Fibroblast of skin of right biceps (primary cell): ENCODE results near the gene TEX2.

Experiments
- DNase-seq: peaks from one replicate; pipeline ENCODE4 v3.0.0-alpha.2; 2013

The TEX2 gene

DNA sequence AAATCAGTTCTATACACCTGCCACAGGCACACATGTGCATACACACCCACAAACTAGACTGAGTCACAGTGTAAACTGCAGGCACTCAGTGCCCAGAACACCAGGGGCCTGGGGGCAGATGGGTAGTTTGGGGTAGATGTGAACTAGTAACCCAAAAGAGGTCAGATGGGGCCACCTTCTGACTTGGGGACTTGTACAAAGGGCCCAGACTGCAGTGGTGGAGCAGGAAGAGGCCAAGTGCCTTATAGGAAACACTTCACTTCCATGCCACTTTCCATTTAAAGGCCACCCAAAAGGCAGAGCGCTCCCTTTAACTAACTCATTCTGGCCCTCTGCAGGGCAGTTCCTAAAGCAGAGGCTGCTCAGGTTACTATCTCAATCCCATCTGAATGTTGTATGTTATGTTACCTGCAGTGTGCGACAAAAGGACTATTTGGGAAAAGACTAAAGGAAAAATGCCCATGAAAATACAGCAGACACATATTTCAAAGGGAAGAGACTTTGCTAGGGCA is 105.3 kb downstream of the TEX2 start:
- no peak for DNase-seq

DNA sequence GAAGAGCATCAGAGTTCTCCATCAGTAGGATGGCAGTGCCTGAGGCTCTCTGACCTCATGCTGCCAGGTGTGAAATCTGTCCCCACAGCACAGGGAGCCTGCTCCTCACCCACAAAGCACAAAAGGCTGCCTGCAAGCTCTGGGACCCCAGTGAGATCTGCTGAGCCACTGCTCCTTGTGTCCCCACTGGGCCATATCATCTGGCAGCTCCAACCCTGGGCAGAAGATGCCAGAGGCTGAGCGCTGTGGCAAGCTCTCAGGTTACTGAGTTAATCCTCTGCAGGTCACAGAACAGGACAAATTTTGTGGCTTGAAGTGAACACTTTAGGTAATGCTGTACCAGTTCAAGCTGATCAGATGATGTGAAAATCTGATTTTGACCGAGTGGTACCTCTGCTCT is 106.4 kb downstream of the TEX2 start:
- DNase-seq = no peak

DNA sequence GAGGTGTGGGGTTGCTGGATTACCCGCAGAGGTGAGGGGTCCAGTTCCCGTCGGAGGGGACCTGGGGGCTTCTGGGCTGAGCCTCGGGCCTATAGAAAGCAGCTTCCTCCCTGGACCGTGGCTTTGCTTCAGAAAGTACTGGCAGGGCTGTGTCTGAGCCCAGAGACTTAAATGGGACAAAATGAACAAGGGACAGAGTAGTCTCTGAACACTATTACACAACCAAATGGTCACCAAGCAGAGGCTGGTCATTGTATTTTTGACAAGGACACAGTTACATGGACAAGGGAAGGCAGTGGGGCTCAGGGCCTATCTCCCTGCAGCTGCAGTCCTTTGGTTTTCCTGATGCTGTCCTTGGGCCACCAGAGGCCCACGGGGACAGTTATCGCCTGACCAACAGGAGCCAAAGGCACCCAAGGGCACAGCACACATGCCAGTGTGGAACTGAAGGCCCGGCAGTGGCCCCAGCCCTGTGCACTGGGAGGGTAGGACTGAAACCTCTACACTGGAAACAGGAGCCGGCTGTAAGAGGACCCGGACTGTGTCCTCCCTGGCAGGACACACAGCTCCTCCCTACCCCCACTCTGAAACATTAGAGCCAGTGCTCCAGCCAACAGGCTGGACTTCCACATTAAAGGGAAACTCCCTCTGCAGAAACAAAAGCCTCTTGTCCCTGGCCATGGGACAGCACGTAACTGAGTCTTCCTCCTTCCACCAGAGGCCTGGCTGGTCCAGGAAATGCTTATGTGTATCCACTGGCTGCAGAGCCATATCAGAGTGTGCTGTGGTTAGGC is 107.1 kb downstream of the TEX2 start:
- no peak for DNase-seq

DNA sequence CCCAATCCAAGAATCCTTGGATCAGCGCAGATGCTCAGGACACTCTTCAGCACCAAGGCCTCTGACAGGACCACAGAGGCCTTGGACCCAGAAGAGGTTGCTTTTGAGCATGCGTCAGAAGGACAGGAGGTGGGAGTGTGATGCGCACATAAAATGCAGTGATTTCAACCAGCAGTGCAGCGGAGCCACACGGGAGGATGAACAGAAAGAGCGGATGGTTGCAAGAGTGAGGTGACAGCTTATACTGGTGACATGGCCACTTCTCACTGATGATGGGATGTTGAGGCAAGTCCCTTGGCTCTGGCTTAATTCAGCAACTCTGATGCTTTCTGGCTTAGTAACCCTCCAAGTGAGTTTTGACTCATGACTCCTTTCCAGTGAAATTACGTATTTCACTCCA is 107.9 kb downstream of the TEX2 start:
- DNase-seq = no peak

DNA sequence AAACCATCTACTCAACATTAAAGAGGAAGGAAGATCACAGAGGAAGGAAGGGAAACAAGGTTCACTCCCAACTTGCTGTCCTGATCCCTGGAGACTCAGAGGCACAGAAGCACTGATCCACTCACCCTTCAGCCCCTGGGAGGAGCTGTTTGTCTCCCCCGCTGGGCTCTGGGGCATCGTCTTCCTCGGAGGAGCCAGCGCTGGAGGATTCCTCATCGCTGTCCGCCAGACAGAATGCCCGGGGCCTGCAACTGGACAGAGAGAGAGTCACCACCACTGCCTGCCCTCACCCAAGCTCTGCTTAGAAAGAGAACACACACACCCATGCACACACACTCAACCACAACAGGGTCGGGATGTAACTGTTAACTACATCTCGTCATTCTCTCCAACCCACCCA is 108.3 kb downstream of the TEX2 start:
- no peak for DNase-seq

DNA sequence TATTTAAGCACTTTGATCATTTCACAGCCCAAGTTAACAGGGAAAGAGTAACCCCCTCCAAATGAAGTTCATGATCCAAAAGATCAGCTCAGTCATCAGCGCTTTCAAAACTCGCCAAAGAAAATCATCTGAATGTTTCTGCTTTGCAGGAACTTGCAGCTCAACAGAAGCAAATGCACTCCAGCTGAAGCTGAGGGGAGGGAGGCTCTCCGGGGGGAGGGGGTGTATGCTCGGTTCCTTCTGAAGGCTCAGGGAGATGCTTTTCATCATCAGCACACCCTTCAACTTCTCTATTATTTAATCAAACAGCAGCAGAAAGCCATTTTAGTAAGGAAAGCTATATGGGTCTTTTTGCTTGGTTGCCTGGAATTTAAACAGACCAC is 108.8 kb downstream of the TEX2 start:
- no peak for DNase-seq

DNA sequence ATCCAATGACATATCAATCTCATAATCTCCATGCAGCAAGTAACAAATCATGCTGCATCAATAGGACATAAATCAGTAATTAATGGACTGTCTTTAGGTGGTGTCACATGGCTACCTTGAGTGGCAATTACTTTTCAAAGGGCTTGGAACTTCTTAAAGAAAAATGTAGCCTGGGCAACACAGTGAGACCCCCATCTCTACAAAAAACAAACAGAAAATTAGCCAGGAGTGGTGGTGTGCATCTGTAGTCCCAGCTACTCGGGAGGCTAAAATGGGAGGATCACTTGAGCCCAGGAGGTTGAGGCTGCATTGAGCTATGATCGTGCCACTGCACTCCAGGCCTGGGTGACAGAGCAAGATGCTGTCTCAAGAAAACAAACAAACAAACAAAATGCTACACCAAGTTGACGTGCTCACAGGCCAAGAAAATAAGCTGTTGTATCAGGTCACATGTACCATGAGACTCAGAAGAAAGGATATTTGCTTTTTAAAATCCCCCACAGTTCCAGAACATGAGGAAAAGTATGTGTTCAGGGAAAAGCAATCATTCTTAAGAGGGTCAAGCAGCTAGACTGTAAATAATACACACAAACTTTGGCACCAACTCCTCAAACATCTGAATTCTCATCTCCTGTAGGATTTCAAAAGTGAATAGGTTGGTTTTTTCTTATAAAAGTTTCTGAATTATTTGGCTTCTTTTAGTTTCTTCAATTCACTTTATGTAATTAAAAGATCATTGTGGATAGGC is 109.3 kb downstream of the TEX2 start:
- DNase-seq = no peak

DNA sequence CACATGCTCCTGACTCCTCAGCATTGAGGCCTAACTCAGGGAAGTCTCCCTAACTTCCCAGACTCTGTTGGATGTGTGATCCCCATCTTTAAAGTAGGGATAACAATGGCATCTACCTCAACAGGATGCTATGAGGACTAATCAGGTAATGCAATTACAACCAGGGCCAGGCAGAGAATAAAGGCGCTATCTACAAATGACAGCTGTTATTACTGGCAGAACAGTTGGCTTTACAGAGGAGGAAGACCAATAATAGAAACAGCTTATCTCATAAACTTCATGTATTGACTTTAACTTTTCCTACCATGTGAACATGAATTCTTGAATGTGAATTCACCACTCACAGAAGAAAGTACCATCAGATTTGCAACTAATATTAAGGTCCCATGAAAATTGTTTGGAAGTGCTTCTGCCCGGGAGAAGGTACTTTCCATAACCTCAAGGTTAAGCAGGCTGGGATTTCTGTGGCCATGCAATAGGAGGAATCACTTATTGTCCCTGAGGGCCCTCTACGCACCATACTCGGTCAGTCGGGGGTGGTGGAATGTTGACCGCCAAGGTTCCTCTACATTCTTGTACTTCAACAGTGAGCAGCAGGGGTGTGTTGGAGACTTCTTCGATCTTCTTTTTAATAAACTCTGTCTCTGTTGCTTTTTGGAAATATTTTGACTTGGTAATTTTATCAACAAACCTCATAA is 110.5 kb downstream of the TEX2 start:
- no peak for DNase-seq

DNA sequence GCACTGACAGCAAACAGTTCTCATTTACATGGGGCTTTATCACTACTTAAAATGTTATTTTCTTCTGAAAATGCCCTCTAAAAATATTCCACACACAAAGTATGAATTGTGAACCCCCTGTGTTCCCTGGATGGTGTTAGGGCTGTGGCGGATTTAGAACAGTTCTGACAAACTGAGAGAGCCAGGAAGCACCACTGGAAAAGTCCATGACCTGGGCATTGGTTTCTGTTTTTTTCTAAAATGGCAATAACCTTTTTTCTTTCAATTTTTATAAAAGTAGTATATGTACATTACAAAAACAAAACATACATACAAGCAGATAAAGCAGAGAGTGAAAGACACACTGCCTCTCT is 112.1 kb downstream of the TEX2 start:
- DNase-seq = no peak

DNA sequence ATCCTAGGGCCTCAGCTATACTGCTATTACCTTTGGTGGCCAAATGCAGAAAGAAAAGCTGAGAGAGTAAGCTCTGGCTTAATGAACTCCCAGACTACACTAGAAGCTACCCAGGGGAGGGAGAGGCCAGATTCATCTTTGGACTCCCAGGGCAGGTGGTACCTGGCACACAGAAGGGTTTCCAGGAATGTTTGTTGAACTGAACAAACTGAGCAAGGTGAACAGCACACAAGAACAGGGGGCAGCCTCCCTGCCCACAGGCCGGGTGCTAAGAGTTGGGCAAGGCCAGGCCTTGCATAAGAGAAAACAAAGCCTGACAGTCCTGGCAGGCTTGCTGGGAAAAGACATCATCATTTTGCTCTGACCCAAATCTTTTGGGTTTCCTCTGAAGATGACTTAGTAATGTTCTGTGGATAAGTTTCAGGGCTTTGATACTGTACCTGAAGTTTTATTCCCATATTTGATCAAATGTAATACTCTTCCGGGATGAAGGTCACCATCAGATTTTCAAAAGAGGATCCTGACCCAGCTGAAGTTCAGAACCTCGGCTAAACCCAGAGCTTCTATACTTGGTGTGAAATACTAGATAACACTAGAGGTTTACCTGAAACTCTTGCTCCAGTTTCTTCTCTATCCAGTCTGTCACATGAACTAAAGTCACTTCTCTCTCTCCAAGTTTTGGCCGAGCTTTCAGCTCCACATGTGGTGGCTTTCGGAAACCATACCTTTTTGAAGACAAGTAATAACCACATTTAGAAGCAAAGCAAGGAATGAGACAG is 112.6 kb downstream of the TEX2 start:
- no peak for DNase-seq

DNA sequence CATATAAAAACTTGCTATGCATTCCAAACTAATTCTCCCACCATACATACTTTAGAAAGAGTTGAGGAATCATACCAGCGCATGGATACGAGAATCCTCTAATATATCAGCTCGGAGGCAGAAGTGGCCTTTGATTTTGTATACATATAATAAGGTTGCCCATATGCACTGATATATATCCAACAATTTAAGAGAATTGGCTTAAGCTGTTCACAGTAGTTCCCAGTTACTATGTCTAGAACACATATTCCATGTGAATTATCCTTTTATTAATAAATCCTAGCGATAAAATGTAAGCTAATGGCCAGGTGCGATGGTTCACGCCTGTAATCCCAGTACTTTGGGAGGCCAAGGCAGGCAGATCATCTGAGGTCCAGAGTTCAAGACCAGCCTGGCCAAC is 113.9 kb downstream of the TEX2 start:
- no peak for DNase-seq

DNA sequence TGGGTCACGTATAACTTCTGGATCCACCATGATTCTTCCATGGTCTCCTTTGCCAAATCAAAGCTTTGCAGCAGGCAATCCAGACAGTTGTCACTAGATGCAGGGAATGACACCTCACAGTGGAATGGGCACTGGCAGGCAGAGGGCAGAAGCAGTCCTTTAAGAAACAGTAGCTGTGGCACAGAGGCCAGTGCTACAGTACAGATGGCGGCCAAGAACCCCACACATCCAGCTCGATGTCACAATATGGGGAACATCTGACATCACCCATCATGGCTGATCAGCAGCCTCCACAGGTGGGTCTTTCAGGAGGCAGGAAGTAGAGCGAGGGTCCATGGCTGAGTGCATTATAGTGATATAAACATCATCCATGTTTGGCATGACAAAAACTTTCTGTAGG is 114.4 kb downstream of the TEX2 start:
- DNase-seq = peak; percentile 22

DNA sequence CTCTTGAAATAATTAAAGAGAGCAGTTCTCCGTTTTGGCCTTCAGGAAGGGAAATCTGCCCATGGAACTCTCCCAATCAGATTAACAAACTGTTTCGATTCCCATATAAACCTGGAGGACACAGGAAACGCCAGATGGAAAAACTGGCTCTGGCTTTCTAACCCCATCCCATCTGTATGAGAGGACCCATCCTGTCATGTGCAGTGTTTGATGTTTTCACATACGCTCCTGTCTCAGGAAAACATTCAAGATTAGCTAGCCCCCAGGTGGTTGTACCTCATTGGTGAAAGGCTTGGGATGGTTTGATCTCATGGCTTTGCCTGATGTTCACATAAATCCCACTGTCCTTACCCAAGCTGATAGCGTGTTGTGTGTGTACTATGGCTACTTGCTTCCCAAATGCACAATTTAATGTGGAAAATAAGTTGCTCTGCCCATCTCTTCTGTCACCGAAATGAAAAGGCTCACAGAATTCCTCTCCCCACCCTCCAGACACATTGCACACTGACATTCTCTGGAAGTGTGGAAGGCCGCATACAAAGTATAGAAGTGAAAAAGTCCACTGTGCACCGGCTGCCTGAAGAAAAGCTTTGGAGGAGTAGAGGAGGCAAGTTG is 114.9 kb downstream of the TEX2 start:
- DNase-seq = peak; percentile 25

DNA sequence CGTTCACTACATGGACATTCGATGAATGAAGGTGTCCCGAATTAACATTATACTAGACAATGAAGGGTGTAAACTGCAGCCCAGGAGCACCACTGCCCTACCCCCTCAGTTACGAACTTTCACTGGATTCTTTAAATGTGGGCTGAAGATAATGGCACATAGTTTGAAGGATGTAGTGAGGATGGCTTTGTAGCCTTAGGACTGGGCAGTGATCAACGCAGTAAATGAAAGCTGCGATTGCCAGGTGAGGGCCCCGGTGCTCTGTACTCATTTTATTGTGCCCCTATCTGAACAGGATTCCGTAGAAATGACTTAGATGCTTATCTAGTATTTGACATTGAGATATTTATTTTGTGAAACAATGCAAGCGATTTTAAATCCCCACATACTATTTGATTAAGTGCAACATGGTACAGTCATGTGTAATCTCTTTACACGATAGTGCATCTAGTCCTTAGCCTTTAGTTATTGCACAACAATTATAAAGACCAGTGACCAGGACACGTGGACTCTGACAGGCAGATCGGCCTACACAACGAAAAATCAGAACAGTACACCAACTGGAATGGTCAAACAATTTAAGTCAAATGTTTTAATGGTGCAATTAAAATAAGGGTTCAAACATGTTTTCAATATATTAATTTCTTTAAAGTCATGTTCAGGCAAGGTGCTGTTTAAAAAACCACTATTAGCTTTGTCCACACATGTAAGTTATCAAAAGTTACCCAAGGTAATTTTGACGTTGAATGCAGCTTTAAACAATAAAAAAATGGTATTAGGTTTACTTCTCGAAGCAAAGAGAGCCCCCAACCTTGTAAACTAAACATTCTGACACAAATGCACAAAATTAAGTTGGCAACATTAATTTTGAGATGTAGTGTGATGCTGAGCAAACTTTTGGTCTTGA is 115.7 kb downstream of the TEX2 start:
- peak; percentile 21 for DNase-seq

DNA sequence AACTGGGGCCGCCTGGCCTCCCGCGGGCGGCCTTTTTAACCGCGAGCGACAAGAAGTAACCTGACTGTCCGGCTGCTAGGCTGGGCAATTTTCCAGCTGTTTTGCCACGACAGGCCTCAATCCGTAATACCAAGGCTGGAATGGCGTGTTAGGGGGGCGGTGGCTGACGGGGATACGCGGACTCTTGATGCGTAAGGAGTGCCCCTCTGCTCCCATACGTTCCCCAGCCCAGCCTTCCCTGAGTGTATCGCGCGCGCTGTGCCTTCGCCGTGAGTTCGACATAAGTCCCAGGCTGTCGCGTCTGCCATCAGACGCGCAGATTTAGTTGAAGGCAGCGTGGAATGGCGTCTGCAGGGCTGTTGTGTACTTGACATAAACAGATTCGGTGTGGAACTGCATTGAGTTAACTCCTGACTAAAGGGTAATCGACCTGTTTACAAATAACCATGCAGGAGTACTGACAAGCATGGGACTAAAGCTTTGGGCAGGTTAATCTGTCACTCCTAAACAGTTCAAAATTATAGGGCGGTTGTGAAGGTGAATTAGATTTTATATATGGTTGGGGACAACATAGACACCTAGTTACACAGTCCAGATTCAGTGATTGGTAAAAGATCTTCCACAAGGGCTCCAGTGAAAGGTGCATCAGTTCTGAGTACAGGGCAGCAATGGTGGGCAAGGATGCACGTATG is 116.5 kb downstream of the TEX2 start:
- peak; percentile 73 for DNase-seq

DNA sequence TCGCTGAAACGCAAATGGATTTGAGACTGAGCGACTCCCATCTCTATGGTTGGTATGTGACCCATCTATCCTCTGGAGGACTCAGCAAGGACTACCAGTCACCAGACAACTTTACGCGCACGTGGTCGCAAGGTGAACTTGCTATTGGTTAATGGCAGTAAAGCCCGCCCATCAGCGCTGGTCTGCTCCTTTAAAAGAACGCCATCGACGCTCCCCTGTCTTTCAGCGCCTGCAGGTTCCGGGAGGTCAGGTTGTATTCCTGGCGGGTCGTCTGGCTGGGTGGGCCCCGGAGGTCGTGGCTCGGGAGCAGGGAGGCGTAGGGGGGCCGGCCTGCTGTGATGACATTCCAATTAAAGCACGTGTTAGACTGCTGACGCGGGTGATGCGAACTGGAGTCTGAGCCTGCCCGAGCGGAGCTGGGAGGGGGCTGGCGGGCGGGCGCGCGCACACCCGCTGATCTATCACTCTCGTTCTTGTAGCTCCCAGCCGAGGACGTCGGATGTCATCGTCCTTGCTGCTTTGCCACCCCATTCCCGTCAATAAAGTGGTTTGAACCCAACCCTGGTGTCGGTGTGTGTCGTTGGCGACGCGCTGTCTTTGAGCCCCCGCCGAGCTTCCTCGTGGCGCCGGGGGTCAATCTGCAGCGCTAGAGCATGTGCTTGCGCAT is 117.2 kb downstream of the TEX2 start:
- DNase-seq = peak; percentile 100

DNA sequence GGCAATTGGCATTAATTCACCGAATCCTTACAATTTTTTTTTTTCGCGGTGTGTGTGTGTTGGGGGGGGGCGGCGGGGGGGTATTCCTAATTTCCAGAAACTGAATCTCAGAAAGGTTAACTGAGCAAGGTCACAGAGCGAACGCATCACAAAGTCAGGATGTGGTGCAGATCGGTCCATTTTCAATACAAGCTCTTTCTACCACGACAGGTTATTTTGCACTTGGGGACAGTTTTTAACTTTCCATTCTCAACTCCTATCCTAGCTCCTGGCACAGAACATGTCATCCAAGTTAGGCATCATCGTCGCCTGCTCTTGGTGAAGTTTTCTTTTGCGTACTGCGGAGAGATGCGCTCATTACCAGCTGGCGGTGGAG is 117.7 kb downstream of the TEX2 start:
- DNase-seq = no peak

DNA sequence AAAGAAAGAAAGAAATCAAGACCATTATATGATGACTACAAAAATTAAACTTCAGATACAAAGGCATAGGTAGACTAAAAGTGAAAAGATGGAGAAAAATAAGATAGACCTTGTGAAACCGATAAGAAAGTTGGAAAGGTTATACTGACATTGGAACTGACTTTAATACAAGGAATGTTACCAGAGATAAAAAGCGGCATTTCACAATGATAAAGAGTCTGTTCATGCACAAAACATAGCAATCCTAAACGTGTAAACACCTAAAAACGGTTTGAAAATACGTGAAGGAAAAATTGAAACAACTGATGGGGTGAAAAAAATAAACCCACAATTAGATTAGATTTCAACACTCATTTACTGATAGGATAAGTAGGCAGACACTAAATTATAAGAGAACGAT is 123.5 kb downstream of the TEX2 start:
- DNase-seq = no peak

DNA sequence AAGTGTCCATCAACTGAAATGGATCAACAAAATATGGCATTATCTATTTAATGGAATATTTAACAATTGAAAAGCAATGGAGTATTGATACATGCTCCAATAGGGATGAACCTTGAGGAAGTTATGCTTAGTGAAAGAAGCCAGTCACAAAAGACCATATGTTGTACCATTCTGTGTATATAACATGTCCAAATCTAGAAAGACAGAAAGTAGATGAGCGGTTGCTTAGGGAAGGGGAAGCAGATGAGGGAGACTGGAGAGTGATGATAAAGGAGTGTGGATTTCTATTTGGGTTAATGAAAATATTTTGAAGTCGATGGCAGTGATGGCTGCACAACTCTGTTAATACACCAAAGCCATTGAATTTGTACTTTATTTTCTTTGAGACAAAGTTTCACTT is 124.6 kb downstream of the TEX2 start:
- no peak for DNase-seq

DNA sequence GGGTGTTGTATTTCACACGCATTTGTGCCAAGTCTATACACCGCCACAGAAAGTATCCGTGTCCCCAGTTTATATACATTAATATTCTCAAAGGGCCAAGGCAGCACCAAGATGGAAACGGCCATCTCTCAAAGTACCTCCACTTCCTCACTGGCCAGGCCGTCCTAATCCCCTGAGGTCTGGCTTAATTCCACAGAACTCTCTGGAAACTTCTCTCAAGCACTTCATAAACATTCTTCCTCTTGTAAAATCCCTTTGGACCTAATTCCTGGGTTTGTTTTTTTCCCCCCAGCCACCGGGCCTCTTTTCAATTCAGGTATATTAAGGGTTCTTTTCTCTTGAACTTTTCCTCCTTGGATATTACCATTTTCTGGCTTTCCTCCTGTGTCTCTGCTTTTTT is 128.1 kb downstream of the TEX2 start:
- no peak for DNase-seq
